Measurements from ENCODE around the gene UNC5CL. TPM values are rescaled to one million over a fixed set of nuclear protein-coding genes. Genes with fewer than 3 reads are reported as not detected.

UNC5CL gene
- total RNA-seq, 4 donors from 2014 or later: 0.07 to 1.2 (median 0.37) TPM

DNA sequence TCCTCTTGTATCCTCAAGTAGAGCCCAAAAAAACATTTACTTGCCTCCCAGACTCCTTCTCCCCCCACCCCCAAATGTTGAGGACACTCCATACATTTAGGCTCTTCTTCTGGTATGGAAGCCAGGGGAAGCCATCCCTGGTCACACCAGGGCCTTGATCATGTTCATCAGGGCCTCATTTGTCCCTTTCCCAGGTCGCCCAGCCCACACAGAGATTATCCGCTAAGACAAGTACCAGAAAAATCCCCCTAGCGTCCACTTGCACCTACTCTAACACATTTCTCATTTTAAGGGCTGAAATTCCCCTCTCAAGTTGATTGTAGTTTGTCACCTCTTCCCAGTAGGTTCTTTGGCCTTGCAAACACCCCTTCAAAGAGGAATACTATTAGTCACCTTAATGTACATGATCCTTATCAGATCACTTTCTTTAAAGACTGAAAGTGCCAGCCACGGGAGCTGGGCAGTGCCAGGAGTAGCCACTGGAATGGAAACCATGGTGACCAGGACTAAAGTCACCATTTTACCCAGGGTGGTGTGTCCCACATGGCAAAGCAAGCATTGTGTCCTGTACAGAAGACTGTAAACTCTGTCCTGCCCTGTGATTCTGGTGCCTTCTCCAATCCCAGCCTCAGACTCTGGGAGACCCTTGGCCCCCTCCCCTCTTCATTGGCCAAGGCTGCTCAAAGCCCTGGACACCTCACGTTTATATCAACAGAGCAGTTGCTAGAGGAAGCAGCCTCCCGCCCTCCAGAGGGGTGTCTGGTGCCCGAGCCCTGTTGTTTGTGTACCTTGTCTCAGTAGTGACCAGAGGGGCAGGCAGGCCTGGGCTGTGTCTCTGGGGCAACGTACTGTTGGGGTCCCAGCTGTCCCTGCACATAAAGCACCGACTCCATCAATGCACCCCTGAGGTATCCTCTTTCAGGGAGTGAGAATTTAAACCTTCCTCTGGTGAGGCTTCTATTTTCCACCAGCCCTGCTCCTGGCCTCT, 9.0 kb upstream of the UNC5CL start:
- Histone ChIP-seq H3K4me1 (peaks cover 0 to 5% (median 0%) of the 10 kb centered on the region in 3 donors), H3K4me3 (no peak overlapping the region), H3K27ac (no peak overlapping the region), H3K27me3 (no peaks in the 10 kb centered on the region), H3K9me3 (no peaks in the 10 kb centered on the region), H3K36me3 (peaks cover 0 to 7% of the 10 kb centered on the region in 2 donors)
- WGBS, 2 donors (ENCODE audit: low coverage in 1 of 2): 50 to 53% methylated on average over 2 to 4 of the region's 9 CpGs
- ATAC-seq: no peak
- TF ChIP-seq, protein P1, sequence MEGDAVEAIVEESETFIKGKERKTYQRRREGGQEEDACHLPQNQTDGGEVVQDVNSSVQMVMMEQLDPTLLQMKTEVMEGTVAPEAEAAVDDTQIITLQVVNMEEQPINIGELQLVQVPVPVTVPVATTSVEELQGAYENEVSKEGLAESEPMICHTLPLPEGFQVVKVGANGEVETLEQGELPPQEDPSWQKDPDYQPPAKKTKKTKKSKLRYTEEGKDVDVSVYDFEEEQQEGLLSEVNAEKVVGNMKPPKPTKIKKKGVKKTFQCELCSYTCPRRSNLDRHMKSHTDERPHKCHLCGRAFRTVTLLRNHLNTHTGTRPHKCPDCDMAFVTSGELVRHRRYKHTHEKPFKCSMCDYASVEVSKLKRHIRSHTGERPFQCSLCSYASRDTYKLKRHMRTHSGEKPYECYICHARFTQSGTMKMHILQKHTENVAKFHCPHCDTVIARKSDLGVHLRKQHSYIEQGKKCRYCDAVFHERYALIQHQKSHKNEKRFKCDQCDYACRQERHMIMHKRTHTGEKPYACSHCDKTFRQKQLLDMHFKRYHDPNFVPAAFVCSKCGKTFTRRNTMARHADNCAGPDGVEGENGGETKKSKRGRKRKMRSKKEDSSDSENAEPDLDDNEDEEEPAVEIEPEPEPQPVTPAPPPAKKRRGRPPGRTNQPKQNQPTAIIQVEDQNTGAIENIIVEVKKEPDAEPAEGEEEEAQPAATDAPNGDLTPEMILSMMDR (IDR thresholded peaks at IDR 0.05): no peak
- no peak for TF ChIP-seq EP300 (IDR thresholded peaks at IDR 0.05)
- no peak for TF ChIP-seq POLR2AphosphoS5 (IDR thresholded peaks at IDR 0.05)
- no peak for TF ChIP-seq POLR2A (IDR thresholded peaks at IDR 0.05)

DNA sequence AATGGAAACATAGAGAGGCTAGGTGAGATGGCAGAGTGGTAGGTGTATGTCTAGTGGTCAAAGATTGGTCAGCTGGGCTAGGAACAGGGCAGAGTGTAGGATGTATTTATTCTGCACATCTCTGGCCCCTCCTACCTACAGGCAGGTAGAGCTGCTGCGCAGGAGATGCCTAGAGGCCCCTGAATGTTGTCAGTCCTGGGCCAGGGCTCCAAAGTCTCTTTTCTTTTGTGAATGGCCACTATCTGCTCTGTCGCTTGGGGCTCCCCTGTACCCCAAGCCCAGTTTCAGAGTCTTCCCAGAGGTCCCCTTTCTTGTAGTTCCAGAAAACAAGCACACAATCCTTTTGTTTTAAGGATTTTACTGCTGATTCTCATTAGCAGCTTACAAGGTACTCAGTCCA, 8.3 kb upstream of the UNC5CL start:
- ATAC-seq: no peak
- H3K27ac ChIP-seq: no peak overlapping the region
- H3K4me3 ChIP-seq: no peak overlapping the region
- no peaks in the 10 kb centered on the region for H3K27me3 ChIP-seq
- no peaks in the 10 kb centered on the region for H3K9me3 ChIP-seq
- peaks cover 0 to 7% of the 10 kb centered on the region in 2 donors for H3K36me3 ChIP-seq
- 100% methylated on average over 1 to 2 of the region's 2 CpGs for WGBS, 2 donors (ENCODE audit: low coverage in 1 of 2)
- no peaks in the 10 kb centered on the region for H3K4me1 ChIP-seq
- TF ChIP-seq, protein P1 (IDR thresholded peaks at IDR 0.05): no peak
- TF ChIP-seq EP300 (IDR thresholded peaks at IDR 0.05) (no peak), POLR2AphosphoS5 (IDR thresholded peaks at IDR 0.05) (no peak), POLR2A (IDR thresholded peaks at IDR 0.05) (no peak)

DNA sequence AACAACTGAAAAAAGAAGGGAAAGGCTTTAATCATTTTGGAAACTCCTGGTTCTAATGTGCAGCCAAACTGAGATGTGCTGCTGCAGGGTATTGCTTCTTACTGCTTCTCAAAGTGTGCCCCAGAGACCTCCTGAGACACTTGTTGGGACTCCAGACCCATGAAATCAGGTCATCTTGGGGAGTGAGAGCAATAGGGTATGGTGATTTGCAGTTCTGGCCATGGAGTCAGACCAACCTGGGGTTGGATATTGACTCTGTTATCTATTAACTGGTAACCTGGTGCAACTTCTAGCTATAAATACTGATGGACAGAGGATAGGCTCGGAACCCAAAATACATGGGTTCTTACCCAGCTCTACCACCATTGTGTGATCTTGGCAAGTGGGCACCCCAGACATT, 7.1 kb upstream of the UNC5CL start:
- no peak for ATAC-seq
- WGBS, 2 donors (ENCODE audit: low coverage in 1 of 2): 92 to 100% methylated on average over 1 of the region's 1 CpG
- no peak overlapping the region for H3K4me3 ChIP-seq
- TF ChIP-seq POLR2A (IDR thresholded peaks at IDR 0.05): no peak
- TF ChIP-seq, protein P1 (IDR thresholded peaks at IDR 0.05): no peak
- no peak for TF ChIP-seq POLR2AphosphoS5 (IDR thresholded peaks at IDR 0.05)
- TF ChIP-seq EP300 (IDR thresholded peaks at IDR 0.05): no peak
- H3K27me3 ChIP-seq: no peaks in the 10 kb centered on the region
- H3K4me1 ChIP-seq: no peaks in the 10 kb centered on the region
- H3K36me3 ChIP-seq: peaks cover 0 to 7% of the 10 kb centered on the region in 2 donors
- H3K9me3 ChIP-seq: no peaks in the 10 kb centered on the region
- no peak overlapping the region for H3K27ac ChIP-seq

DNA sequence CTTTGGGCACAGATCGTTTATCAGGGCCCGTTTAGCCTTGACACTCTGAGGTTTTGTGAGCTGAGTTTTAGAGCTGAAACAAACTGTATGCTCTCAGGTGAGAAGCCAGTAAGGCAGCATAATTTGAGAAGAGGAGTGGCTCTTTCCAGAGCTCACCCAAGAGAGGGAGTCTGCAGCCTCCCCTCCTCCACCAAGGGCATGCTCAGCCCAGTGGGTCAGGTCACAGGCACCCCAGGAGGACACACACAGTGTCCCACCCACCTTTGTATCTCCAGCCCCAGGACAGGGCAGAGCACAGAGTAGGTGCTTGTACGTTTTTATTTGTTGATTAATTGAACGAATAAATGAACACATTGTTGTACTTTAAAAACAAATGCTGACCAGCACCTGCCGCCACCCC, 6.6 kb upstream of the UNC5CL start:
- no peak for ATAC-seq
- WGBS, 2 donors (ENCODE audit: low coverage in 1 of 2): 58 to 80% methylated on average over 4 to 5 of the region's 5 CpGs

More for the DNA sequence above, 6.6 kb upstream of the UNC5CL start:
- H3K4me3 ChIP-seq: no peak overlapping the region
- no peak overlapping the region for H3K27ac ChIP-seq
- TF ChIP-seq, protein P1 (IDR thresholded peaks at IDR 0.05): no peak
- no peak for TF ChIP-seq POLR2A (IDR thresholded peaks at IDR 0.05)
- no peak for TF ChIP-seq EP300 (IDR thresholded peaks at IDR 0.05)
- TF ChIP-seq POLR2AphosphoS5 (IDR thresholded peaks at IDR 0.05): no peak
- peaks cover 0 to 7% of the 10 kb centered on the region in 2 donors for H3K36me3 ChIP-seq
- no peaks in the 10 kb centered on the region for H3K9me3 ChIP-seq
- no peaks in the 10 kb centered on the region for H3K4me1 ChIP-seq
- no peaks in the 10 kb centered on the region for H3K27me3 ChIP-seq

All from gastroesophageal sphincter (tissue), 4 donors.